HCT116 (cell line): ENCODE results near the gene CHRNB1. TPM values are rescaled to one million over a fixed set of nuclear protein-coding genes. Genes with fewer than 3 reads are reported as not detected.

ENCODE experiments used
- ATAC-seq: fragments of 200-7000 bp; cut with Tn5 transposase; 2 replicates; pipeline ENCODE4 v1.9.1; 2020; ENCODE audit warnings: mild to moderate bottlenecking, moderate library complexity
- BruUV-seq: library from RNA; stranded (reverse); fragments of 400-500 nt; replicated peaks from 2 replicates; lab custom pipeline; 2021; lab: Mats Ljungman, UMichigan
- CTCF ChIA-PET: fragments of 300-600 bp; sonication (Branson Sonifier 250); formaldehyde crosslinking; loops from one replicate; lab custom pipeline; 2021; ENCODE audit warnings: antibody characterized with exemption; lab: Charles Lee
- POLR2A ChIA-PET: fragments of 300-600, 350-600 bp; sonication (Branson Sonifier 250); formaldehyde crosslinking; loops from one replicate; lab custom pipeline; 2021; ENCODE audit warnings: antibody characterized with exemption; lab: Charles Lee
- RAD21 ChIA-PET, 2 experiments: fragments of 300-600 bp; sonication (Branson Sonifier 250); formaldehyde crosslinking; loops; one replicate each; lab custom pipeline; 2023; ENCODE audit warnings: low total read pairs in 2 of 2; ENCODE audit not compliant: uncharacterized antibody in 2 of 2, unreplicated experiment in 2 of 2, low non-redundant PET in 1 of 2; lab: Charles Lee
- DNase-seq: peaks from one replicate; pipeline ENCODE4 v3.0.0-alpha.2; 2010; ENCODE audit warnings: low read depth, low spot score
- H2AFZ ChIP-seq: fragments of 200-600 bp; shearing (Covaris generic), sonication (generic); 2 replicates; pipeline ENCODE4 v1.6.1; 2017; ENCODE audit warnings: low read depth, mixed run types, mixed read lengths, antibody characterized with exemption, low read length; ENCODE audit not compliant: poor library complexity, severe bottlenecking
- H3K27ac ChIP-seq: 2 replicates; pipeline ENCODE4 v1.5.1; 2012; ENCODE audit warnings: low read depth, low read length
- H3K27me3 ChIP-seq: fragments of 200-600 bp; sonication (generic); 2 replicates; pipeline ENCODE4 v1.6.1; 2016; ENCODE audit warnings: mixed run types, low read length, mixed read lengths; ENCODE audit not compliant: insufficient read depth
- H3K36me3 ChIP-seq, 2 experiments: fragments of 200-500 bp in 1 of 2; fragments of 200-600 bp in 1 of 2; sonication (Bioruptor generic) in 1 of 2; sonication (generic) in 1 of 2; 2 replicates each; pipeline versions ENCODE4 v1.5.1 to v1.6.1; 2014 to 2016; ENCODE audit warnings: low read length in 2 of 2, inconsistent platforms in 1 of 2, mixed read lengths in 1 of 2, mixed run types in 1 of 2; ENCODE audit not compliant: insufficient read depth in 2 of 2, control insufficient read depth in 1 of 2
- H3K4me1 ChIP-seq, 2 experiments: fragments of 200-600 bp in 1 of 2; sonication (generic) in 1 of 2; 2 replicates each; pipeline versions ENCODE4 v1.5.1 to v1.6.1; 2012 to 2017; ENCODE audit warnings: low read length in 2 of 2, inconsistent platforms in 1 of 2, mild to moderate bottlenecking in 1 of 2, mixed read lengths in 1 of 2, mixed run types in 1 of 2, moderate library complexity in 1 of 2; ENCODE audit not compliant: insufficient read depth in 2 of 2, control insufficient read depth in 1 of 2
- H3K4me2 ChIP-seq: fragments of 200-600 bp; sonication (generic); 2 replicates; pipeline ENCODE4 v1.6.1; 2017; ENCODE audit warnings: mixed run types, low read length, mixed read lengths
- H3K4me3 ChIP-seq, 2 experiments: fragments of 200-600 bp in 1 of 2; sonication (generic) in 1 of 2; replicated peaks in 1 of 2; 2 replicates each; pipeline ENCODE4 v1.5.1; 2011 to 2016; ENCODE audit warnings: low read length in 2 of 2, control low read depth in 1 of 2, low read depth in 1 of 2, mild to moderate bottlenecking in 1 of 2, mixed read lengths in 1 of 2, mixed run types in 1 of 2
- H3K79me2 ChIP-seq: fragments of 200-600 bp; sonication (generic); 2 replicates; pipeline ENCODE4 v1.6.1; 2017; ENCODE audit warnings: mild to moderate bottlenecking, mixed run types, low read length, moderate library complexity, mixed read lengths; ENCODE audit not compliant: insufficient read depth
- H3K9ac ChIP-seq: fragments of 200-600 bp; sonication (generic); 2 replicates; pipeline ENCODE4 v1.6.1; 2016; ENCODE audit warnings: low read length, mixed read lengths
- H3K9me2 ChIP-seq: fragments of 200-600 bp; sonication (generic), shearing (Covaris generic); 2 replicates; pipeline ENCODE4 v1.6.1; 2017; ENCODE audit warnings: mixed run types, mild to moderate bottlenecking, moderate library complexity; ENCODE audit not compliant: insufficient read depth
- H3K9me3 ChIP-seq, 2 experiments: fragments of 200-500 bp in 1 of 2; fragments of 200-600 bp in 1 of 2; sonication (Bioruptor generic) in 1 of 2; sonication (generic) in 1 of 2; 2 replicates each; pipeline ENCODE4 v1.6.1; 2014 to 2017; ENCODE audit warnings: low read length in 2 of 2, mixed read lengths in 2 of 2, inconsistent platforms in 1 of 2, low read depth in 1 of 2, mild to moderate bottlenecking in 1 of 2, mixed run types in 1 of 2, moderate library complexity in 1 of 2; ENCODE audit not compliant: control insufficient read depth in 1 of 2, insufficient read depth in 1 of 2
- H4K20me1 ChIP-seq: fragments of 200-600 bp; sonication (generic), shearing (Covaris generic); 2 replicates; pipeline ENCODE4 v1.6.1; 2017; ENCODE audit warnings: mixed run types, mild to moderate bottlenecking, moderate library complexity; ENCODE audit not compliant: insufficient read depth
- CBX3 ChIP-seq: IDR thresholded peaks from 2 replicates; pipeline ENCODE4 v1.6.1; 2012; ENCODE audit warnings: low read depth
- CTCF ChIP-seq, 3 experiments: fragments of 200-600 bp in 1 of 3; sonication (generic) in 1 of 3; IDR thresholded peaks in 2 of 3; conservative IDR thresholded peaks in 1 of 3; 2 replicates each; pipeline ENCODE4 v1.5.1; 2012 to 2017; ENCODE audit warnings: low read depth in 2 of 3, low read length in 2 of 3, antibody characterized with exemption in 1 of 3, borderline replicate concordance in 1 of 3, control low read depth in 1 of 3, mild to moderate bottlenecking in 1 of 3, mixed read lengths in 1 of 3, mixed run types in 1 of 3, moderate library complexity in 1 of 3; ENCODE audit not compliant: insufficient read depth in 1 of 3
- EGR1 ChIP-seq: IDR thresholded peaks from 2 replicates; pipeline ENCODE4 v1.6.1; 2012; ENCODE audit warnings: low read depth
- EZH2 ChIP-seq: fragments of 200-600 bp; sonication (generic); IDR thresholded peaks from 2 replicates; pipeline ENCODE4 v1.6.1; 2017; ENCODE audit warnings: antibody characterized with exemption, mixed run types
- EZH2phosphoT487 ChIP-seq: fragments of 200-600 bp; IDR thresholded peaks from 2 replicates; pipeline ENCODE4 v1.6.1; 2018; ENCODE audit warnings: antibody characterized with exemption, borderline replicate concordance
- FOSL1 ChIP-seq: IDR thresholded peaks from 2 replicates; pipeline ENCODE4 v1.6.1; 2012; ENCODE audit warnings: low read depth
- MAX ChIP-seq: IDR thresholded peaks from 2 replicates; pipeline ENCODE4 v1.6.1; 2012
- POLR2A ChIP-seq: IDR thresholded peaks from 2 replicates; pipeline ENCODE4 v1.7.0; 2011; ENCODE audit warnings: borderline replicate concordance; ENCODE audit not compliant: insufficient read depth, insufficient read length; ENCODE audit errors: extremely low read depth
- REST ChIP-seq: IDR thresholded peaks from 2 replicates; pipeline ENCODE4 v1.6.1; 2012; ENCODE audit warnings: low read depth
- SIN3A ChIP-seq: IDR thresholded peaks from 2 replicates; pipeline ENCODE4 v1.6.1; 2012; ENCODE audit warnings: low read depth
- SP1 ChIP-seq: IDR thresholded peaks from 2 replicates; pipeline ENCODE4 v1.6.1; 2012; ENCODE audit warnings: low read depth
- SRF ChIP-seq: IDR thresholded peaks from 2 replicates; pipeline ENCODE4 v1.6.1; 2012; ENCODE audit warnings: low read depth
- TCF7L2 ChIP-seq: IDR thresholded peaks from 2 replicates; pipeline ENCODE4 v1.7.0; 2011; ENCODE audit warnings: borderline replicate concordance, inconsistent platforms; ENCODE audit not compliant: insufficient read depth, insufficient read length; ENCODE audit errors: extremely low read depth
- YY1 ChIP-seq: IDR thresholded peaks from 2 replicates; pipeline ENCODE4 v1.6.1; 2011; ENCODE audit warnings: low read length, low read depth, moderate library complexity, mild to moderate bottlenecking; ENCODE audit not compliant: insufficient replicate concordance; ENCODE audit errors: extremely low read depth
- ZFX ChIP-seq: fragments of 450-650 bp; IDR thresholded peaks from 2 replicates; pipeline ENCODE4 v1.6.1; 2017
- intact Hi-C: fragments of 100-400 bp; cut with micrococcal nuclease; formaldehyde crosslinking; loops from 2 replicates; pipeline ENCODE4 v1.10.0; 2022
- total RNA-seq: library from RNA; stranded (reverse); gene quantifications from one replicate; pipeline ENCODE4 v1.2.1, GENCODE V29; 2021; ENCODE audit not compliant: unreplicated experiment

CHRNB1 gene
- total RNA-seq, 1 experiment from 2014 or later, result 10.4 TPM

GRCh38 chr17:7503521-7503920, 58.7 kb downstream of the CHRNB1 start:
- CTCF ChIA-PET, result interaction anchor here (1.0 kb wide), 1 partner anchor 11 kb away, joined by 3 read pairs; no protein-coding TSS in a partner anchor
- Histone ChIP-seq H3K9me2 (no peaks in the 10 kb centered on the region), H2AFZ (no peak overlapping the region), H3K9ac (no peak overlapping the region), H3K9me3 (no peaks in the 10 kb centered on the region), H3K79me2 (peaks cover 53% of the 10 kb centered on the region; the same call in 1 of the 2 replicates), H3K4me2 (no peak overlapping the region), H3K4me3 (no peak overlapping the region), H3K27ac (no peak overlapping the region), H3K27me3 (no peaks in the 10 kb centered on the region), H3K36me3 (peaks cover 73 to 77% of the 10 kb centered on the region in 2 experiments), H3K4me1 (no peaks in the 10 kb centered on the region), H4K20me1 (0 out of 2 replicates have a peak, but pooled peaks cover 3% of the 10 kb centered on the region)
- TF ChIP-seq CBX3, result no peak
- TF ChIP-seq EZH2, result no peak
- no peak for TF ChIP-seq EZH2phosphoT487
- no peak for TF ChIP-seq EGR1
- no peak for TF ChIP-seq REST
- TF ChIP-seq SRF, result no peak
- TF ChIP-seq TCF7L2, result no peak
- no peak for TF ChIP-seq FOSL1
- no peak for TF ChIP-seq CTCF (IDR thresholded peaks at IDR 0.05 in 2 of 3, conservative IDR thresholded peaks at IDR 0.05 in 1 of 3; ENCODE audit: borderline replicate concordance in 1 of 3, insufficient read depth in 1 of 3, low read depth in 2 of 3, low read length in 2 of 3)
- TF ChIP-seq MAX, result no peak
- TF ChIP-seq POLR2A, result no peak
- TF ChIP-seq ZFX, result no peak
- TF ChIP-seq SIN3A, result no peak
- TF ChIP-seq YY1, result no peak
- no peak for TF ChIP-seq SP1
- DNase-seq, result no peak
- BruUV-seq, result no TSS peak
- RAD21 ChIA-PET, result no interaction called here
- intact Hi-C loops, result no loop called here
- ATAC-seq, result no peak
- POLR2A ChIA-PET, result no interaction called here
